Stimulated activated memory B cell treated with anti-CD40 and anti-IgM and Interleukin-4, amounts not matched to agents 10 μg/mL and 1 μg/mL and 100 μg/mL, for 72 hours (primary cell): Measurements from ENCODE around the gene RAD51AP1.

Experiments
- ATAC-seq: fragments of 150-1000 bp; cut with Tn5 transposase; 2 replicates; pipeline ENCODE4 v1.10.0; 2021
- H3K27ac Mint-ChIP-seq: one replicate; pipeline ENCODE4 v1.8.0; 2022; ENCODE audit warnings: mild to moderate bottlenecking, mixed read lengths
- H3K27me3 Mint-ChIP-seq: one replicate; pipeline ENCODE4 v1.8.0; 2022; ENCODE audit warnings: mixed read lengths
- H3K36me3 Mint-ChIP-seq: one replicate; pipeline ENCODE4 v1.8.0; 2022; ENCODE audit warnings: mixed read lengths
- H3K4me1 Mint-ChIP-seq: one replicate; pipeline ENCODE4 v1.8.0; 2022; ENCODE audit warnings: mixed read lengths
- H3K4me3 Mint-ChIP-seq: one replicate; pipeline ENCODE4 v1.8.0; 2022; ENCODE audit warnings: mild to moderate bottlenecking, moderate library complexity, mixed read lengths
- H3K9me3 Mint-ChIP-seq: one replicate; pipeline ENCODE4 v1.8.0; 2022; ENCODE audit warnings: mixed read lengths

RAD51AP1 gene

GRCh38 chr12:4603421-4603820, 64.7 kb downstream of the RAD51AP1 start:
- Mint-ChIP-seq H3K27ac (no peak overlapping the region), H3K4me3 (no peak overlapping the region), H3K36me3 (peaks cover 6% of the 10 kb centered on the region), H3K27me3 (no peaks in the 10 kb centered on the region), H3K9me3 (no peaks in the 10 kb centered on the region), H3K4me1 (peaks cover 19% of the 10 kb centered on the region)
- no peak for ATAC-seq

- H3K36me3 Mint-ChIP-seq, result peaks cover 6% of the 10 kb centered on the region
- no peak overlapping the region for H3K27ac Mint-ChIP-seq
- no peak overlapping the region for H3K4me3 Mint-ChIP-seq
- H3K4me1 Mint-ChIP-seq, result peaks cover 19% of the 10 kb centered on the region
- H3K9me3 Mint-ChIP-seq, result no peaks in the 10 kb centered on the region
- H3K27me3 Mint-ChIP-seq, result no peaks in the 10 kb centered on the region
- no peak for ATAC-seq
Measured at GRCh38 chr12:4603946-4604345, 65.3 kb downstream of the RAD51AP1 start.

GRCh38 chr12:4604684-4605193, 66.0 kb downstream of the RAD51AP1 start:
- Mint-ChIP-seq H3K4me1 (peaks cover 19% of the 10 kb centered on the region), H3K9me3 (no peaks in the 10 kb centered on the region), H3K36me3 (peaks cover 10% of the 10 kb centered on the region), H3K27me3 (no peaks in the 10 kb centered on the region), H3K4me3 (peak overlapping the region; percentile 99), H3K27ac (peak overlapping the region; percentile 90)
- ATAC-seq, result peak; percentile 95

GRCh38 chr12:4607056-4607455, 68.4 kb downstream of the RAD51AP1 start:
- Mint-ChIP-seq H3K36me3 (peaks cover 24% of the 10 kb centered on the region), H3K27ac (no peak overlapping the region), H3K4me1 (peaks cover 19% of the 10 kb centered on the region), H3K9me3 (no peaks in the 10 kb centered on the region), H3K4me3 (no peak overlapping the region), H3K27me3 (no peaks in the 10 kb centered on the region)
- no peak for ATAC-seq

- H3K4me3 Mint-ChIP-seq, result no peak overlapping the region
- no peak for ATAC-seq
- no peak overlapping the region for H3K27ac Mint-ChIP-seq
- peaks cover 19% of the 10 kb centered on the region for H3K4me1 Mint-ChIP-seq
- no peaks in the 10 kb centered on the region for H3K9me3 Mint-ChIP-seq
- no peaks in the 10 kb centered on the region for H3K27me3 Mint-ChIP-seq
- peaks cover 39% of the 10 kb centered on the region for H3K36me3 Mint-ChIP-seq
Measured at GRCh38 chr12:4609071-4609470, 70.4 kb downstream of the RAD51AP1 start.
